Gastrocnemius medialis (tissue), 4 donors: Measurements from ENCODE around the gene CDKN2AIP.

Experiments
- POLR2A ChIP-seq, 2 donors: fragments of 450-650 bp; IDR thresholded peaks; one replicate each; pipeline ENCODE4 v1.6.1; 2017; ENCODE audit warnings: antibody characterized with exemption in 2 of 2, mild to moderate bottlenecking in 2 of 2, moderate library complexity in 2 of 2
- TF ChIP-seq, protein P1 (sequence below), 5 experiments: fragments of 450-650 bp in 3 of 5; fragments of 200-600 bp in 2 of 5; sonication (generic) in 2 of 5; IDR thresholded peaks in 4 of 5; conservative IDR thresholded peaks in 1 of 5; 1 replicate in 4 of 5; 2 replicates in 1 of 5; pipeline ENCODE4 v1.5.1; 2016 to 2019; ENCODE audit warnings: antibody characterized with exemption in 5 of 5, mild to moderate bottlenecking in 3 of 5, moderate library complexity in 3 of 5

DNA sequence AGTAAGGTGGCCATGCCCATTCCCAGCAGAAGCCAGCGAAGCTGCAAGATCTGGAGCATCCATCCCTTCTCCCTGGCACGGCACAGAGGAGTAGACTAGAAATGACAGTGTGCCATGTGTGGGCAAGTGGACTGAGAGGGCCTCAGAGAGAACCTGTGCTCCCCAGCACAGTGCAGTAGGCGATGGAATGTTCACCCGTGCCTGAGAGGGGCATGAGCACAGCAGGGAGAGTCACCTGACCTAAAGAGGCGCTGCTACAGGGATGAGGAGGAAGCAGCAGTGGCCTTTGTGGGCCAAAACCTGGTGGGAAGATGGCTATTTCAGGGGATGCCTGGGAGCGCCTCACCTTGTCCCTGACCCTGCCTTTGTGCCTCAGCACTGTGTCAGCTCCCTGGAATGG is 8.0 kb upstream of the CDKN2AIP start:
- no peak for TF ChIP-seq POLR2A (IDR thresholded peaks at IDR 0.05)
- TF ChIP-seq, protein P1, sequence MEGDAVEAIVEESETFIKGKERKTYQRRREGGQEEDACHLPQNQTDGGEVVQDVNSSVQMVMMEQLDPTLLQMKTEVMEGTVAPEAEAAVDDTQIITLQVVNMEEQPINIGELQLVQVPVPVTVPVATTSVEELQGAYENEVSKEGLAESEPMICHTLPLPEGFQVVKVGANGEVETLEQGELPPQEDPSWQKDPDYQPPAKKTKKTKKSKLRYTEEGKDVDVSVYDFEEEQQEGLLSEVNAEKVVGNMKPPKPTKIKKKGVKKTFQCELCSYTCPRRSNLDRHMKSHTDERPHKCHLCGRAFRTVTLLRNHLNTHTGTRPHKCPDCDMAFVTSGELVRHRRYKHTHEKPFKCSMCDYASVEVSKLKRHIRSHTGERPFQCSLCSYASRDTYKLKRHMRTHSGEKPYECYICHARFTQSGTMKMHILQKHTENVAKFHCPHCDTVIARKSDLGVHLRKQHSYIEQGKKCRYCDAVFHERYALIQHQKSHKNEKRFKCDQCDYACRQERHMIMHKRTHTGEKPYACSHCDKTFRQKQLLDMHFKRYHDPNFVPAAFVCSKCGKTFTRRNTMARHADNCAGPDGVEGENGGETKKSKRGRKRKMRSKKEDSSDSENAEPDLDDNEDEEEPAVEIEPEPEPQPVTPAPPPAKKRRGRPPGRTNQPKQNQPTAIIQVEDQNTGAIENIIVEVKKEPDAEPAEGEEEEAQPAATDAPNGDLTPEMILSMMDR (IDR thresholded peaks at IDR 0.05 in 4 of 5, conservative IDR thresholded peaks at IDR 0.05 in 1 of 5), result no peak
